Mucosa of descending colon (tissue), 3 donors: ENCODE measurements around the gene MAGEA4. TPM values are rescaled to one million over a fixed set of nuclear protein-coding genes. Genes with fewer than 3 reads are reported as not detected.

ENCODE experiments used
- ATAC-seq: fragments of 200-7000 bp; cut with Tn5 transposase; one replicate; pipeline ENCODE4 v1.9.1; 2020; ENCODE audit warnings: mild to moderate bottlenecking, moderate library complexity
- DNase-seq, 3 donors: peaks; one replicate each; pipeline ENCODE4 v3.0.0-alpha.2; 2020
- H3K36me3 ChIP-seq: fragments of 200-600 bp; one replicate; pipeline ENCODE4 v1.8.0; 2021; ENCODE audit warnings: low read depth, mild to moderate bottlenecking
- H3K4me1 ChIP-seq: fragments of 200-600 bp; one replicate; pipeline ENCODE4 v1.8.0; 2021; ENCODE audit warnings: low read depth, mild to moderate bottlenecking
- H3K4me3 ChIP-seq: fragments of 200-600 bp; one replicate; pipeline ENCODE4 v1.8.0; 2021; ENCODE audit warnings: mild to moderate bottlenecking
- H3K9me3 ChIP-seq: fragments of 200-600 bp; one replicate; pipeline ENCODE4 v1.8.0; 2021; ENCODE audit warnings: mild to moderate bottlenecking
- intact Hi-C, 2 donors: fragments of 100-400 bp; cut with DNase I in 1 of 2; cut with micrococcal nuclease in 1 of 2; formaldehyde crosslinking; loops; one replicate each; pipeline versions ENCODE4 v1.11.0 to v1.11.1; 2022; cut with DNase I, micrococcal nuclease
- long read RNA-seq, 2 donors: library from polyadenylated mRNA; unstranded; transcript quantifications; one replicate each; pipeline ENCODE4 v2.0.0, GENCODE V29; 2019 to 2021
- total RNA-seq, 3 donors: library from RNA; stranded (reverse); fragmentation: NEBNext Ultra II Directional in 2 of 3; extraction: Animal tissue kit (Norgen Biotek cat#: 25700) in 2 of 3; gene quantifications; one replicate each; pipeline versions ENCODE4 v1.2.1 to v1.2.4, GENCODE V29; 2021 to 2023
- TF ChIP-seq, protein P1 (sequence below): fragments of 200-600 bp; IDR thresholded peaks from one replicate; pipeline ENCODE4 v1.8.0; 2022; ENCODE audit warnings: antibody characterized with exemption, mild to moderate bottlenecking
- donor health status: DM: no; HTN: no; CAD: no; lungs with moderate emphysema.
- donor health status: DM: no; HTN: no; CAD: no.
- donor health status: DM: no; HTN: yes; CAD: no.

MAGEA4 gene, protein sequence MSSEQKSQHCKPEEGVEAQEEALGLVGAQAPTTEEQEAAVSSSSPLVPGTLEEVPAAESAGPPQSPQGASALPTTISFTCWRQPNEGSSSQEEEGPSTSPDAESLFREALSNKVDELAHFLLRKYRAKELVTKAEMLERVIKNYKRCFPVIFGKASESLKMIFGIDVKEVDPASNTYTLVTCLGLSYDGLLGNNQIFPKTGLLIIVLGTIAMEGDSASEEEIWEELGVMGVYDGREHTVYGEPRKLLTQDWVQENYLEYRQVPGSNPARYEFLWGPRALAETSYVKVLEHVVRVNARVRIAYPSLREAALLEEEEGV
- total RNA-seq, result not detected
- long read RNA-seq, donor 1, result 0 reads
- long read RNA-seq, donor 2, result 0 reads

DNA sequence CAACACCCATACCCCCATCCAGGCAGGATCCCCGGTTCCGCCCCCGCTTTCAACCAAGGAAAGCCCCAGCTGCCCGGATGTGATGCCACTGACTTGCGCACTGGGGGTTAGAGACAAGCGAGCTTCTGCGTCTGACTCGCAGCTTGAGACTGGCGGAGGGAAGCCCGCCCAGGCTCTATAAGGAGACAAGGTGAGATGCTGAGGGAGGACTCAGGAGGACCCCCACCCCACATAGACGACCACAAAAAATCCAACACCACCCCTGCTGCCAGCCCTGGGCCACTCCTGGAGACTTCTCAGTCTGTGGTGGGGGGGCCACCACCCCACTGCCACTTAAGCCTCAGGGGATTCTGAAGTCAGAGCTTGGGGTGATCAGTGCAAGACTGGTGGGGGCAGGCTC, at the start of gene MAGEA4:
MAGEA4 (plus strand) TSS at position 110 of the 400 bp plus-strand sequence. CDS start 10,776 bp downstream, outside the sequence.
- Histone ChIP-seq H3K36me3 (no peaks in the 10 kb centered on the region), H3K9me3 (no peaks in the 10 kb centered on the region), H3K4me3 (no peak within 1 kb of the TSS), H3K4me1 (no peaks in the 10 kb centered on the region)
- ATAC-seq (no peak), DNase-seq (no peak)
- intact Hi-C loops, result no loop called here
- TF ChIP-seq, protein P1, sequence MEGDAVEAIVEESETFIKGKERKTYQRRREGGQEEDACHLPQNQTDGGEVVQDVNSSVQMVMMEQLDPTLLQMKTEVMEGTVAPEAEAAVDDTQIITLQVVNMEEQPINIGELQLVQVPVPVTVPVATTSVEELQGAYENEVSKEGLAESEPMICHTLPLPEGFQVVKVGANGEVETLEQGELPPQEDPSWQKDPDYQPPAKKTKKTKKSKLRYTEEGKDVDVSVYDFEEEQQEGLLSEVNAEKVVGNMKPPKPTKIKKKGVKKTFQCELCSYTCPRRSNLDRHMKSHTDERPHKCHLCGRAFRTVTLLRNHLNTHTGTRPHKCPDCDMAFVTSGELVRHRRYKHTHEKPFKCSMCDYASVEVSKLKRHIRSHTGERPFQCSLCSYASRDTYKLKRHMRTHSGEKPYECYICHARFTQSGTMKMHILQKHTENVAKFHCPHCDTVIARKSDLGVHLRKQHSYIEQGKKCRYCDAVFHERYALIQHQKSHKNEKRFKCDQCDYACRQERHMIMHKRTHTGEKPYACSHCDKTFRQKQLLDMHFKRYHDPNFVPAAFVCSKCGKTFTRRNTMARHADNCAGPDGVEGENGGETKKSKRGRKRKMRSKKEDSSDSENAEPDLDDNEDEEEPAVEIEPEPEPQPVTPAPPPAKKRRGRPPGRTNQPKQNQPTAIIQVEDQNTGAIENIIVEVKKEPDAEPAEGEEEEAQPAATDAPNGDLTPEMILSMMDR, result no peak

DNA sequence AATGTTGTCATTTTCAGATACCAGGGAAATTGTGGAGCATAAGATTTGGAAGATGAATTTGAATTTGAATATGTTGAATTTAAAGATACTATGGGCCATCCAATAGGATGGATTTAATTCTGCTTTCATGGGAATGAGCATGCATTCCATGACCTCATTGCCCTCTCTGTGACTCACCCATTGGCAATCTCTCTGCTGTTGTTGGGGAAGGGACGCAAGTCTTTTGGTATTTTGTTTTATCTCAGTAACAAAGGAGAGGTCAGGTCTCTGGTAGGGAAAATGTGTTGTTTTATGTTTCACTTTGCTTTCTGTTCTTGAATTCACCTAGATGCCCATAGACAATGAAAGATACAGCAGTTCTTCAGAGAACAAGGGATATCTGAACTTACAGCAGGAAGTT, 42.1 kb upstream of the MAGEA4 start:
- Histone ChIP-seq H3K9me3 (no peaks in the 10 kb centered on the region), H3K4me1 (no peaks in the 10 kb centered on the region), H3K36me3 (no peaks in the 10 kb centered on the region), H3K4me3 (no peak overlapping the region)
- intact Hi-C loops, result no loop called here
- no peak for DNase-seq
- ATAC-seq, result no peak
- TF ChIP-seq, protein P1, result no peak

DNA sequence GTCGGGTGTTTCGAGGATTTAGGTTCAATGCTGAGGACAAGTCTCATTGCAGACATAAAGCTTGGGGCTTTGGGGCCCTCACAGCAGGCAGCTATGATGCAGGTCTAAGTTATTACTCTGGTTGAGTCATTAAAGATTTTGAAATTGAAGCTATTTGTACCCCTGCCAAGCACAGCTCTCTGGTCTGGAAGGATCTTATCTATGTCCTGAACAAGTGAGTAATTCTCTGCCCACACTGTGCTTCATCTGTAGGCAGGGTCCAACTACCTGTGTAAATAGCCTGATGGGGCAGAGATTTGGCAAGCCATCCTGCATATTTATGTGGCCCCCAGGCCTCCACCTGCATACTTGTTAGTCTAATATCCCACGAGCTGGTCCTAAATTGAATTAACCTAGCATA, 41.4 kb upstream of the MAGEA4 start:
- DNase-seq (no peak), ATAC-seq (no peak)
- intact Hi-C loops, result no loop called here
- no peaks in the 10 kb centered on the region for H3K9me3 ChIP-seq
- TF ChIP-seq, protein P1, result no peak
- H3K4me1 ChIP-seq, result no peaks in the 10 kb centered on the region
- H3K36me3 ChIP-seq, result no peaks in the 10 kb centered on the region
- no peak overlapping the region for H3K4me3 ChIP-seq

DNA sequence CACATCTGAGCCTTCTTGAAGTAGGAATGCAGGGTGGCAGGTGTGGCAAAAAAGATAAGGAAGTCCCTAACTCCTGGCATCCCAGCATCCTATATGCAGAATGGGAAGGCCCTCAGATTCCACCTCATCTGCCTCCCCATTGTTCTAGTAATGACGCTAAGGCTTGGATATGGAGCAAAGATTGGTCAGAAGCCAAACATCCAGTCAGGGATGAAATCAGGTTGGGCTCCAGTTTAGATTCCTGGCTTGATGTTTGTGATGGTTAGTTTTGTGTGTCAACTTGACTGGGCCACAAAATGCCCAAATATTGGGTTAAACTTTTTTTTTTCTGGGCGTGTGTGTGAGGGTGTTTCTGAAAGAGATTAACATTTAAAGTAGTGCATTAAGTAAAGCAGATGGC, 39.6 kb upstream of the MAGEA4 start:
- intact Hi-C loops, result no loop called here
- no peaks in the 10 kb centered on the region for H3K36me3 ChIP-seq
- H3K4me1 ChIP-seq, result no peaks in the 10 kb centered on the region

DNA sequence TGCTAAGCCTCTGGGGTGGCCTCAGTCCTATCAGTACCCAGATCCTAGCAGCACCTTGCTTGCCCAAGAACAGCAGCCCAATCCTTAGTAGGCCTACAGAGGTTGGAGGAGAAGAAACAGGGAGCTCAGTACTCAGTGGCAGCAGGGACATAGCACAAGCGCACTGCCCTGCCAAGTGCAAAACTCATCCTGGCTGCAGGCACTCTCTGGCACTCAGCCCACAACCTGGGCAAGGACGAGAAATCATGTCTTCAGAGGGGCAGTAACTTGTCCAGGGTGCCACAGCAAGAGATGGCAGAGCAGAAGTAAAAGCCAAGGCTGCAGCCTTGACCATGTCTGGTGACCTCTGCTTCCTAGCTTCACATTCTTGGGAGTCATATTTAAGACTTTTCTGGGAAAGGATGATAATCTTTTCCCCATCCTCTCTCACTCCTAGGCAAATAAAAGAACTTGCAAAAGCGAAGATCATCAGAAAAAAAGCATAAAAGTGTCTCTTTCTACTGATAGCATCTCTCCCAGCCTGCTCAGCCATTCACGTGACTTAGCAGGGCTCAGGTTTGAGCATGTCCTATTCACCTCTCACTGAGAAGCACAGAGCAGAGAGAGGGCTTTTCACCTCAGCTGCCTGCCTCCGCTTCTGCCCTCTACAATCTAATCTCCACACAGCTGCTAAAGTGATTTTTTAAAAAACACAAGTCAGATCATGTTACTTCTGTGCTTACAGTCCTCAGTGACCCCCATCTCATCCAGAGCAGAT, 37.2 kb upstream of the MAGEA4 start:
- intact Hi-C loops, result no loop called here
- DNase-seq (no peak), ATAC-seq (no peak)
- Histone ChIP-seq H3K4me3 (no peak overlapping the region), H3K4me1 (no peaks in the 10 kb centered on the region), H3K36me3 (no peaks in the 10 kb centered on the region), H3K9me3 (no peaks in the 10 kb centered on the region)
- TF ChIP-seq, protein P1, result no peak

More for the DNA sequence above, 39.6 kb upstream of the MAGEA4 start:
- Histone ChIP-seq H3K4me3 (no peak overlapping the region), H3K9me3 (no peaks in the 10 kb centered on the region)
- DNase-seq (no peak), ATAC-seq (no peak)
- TF ChIP-seq, protein P1, result no peak
